ENCODE data around the gene MED12L. TPM values are rescaled to one million over a fixed set of nuclear protein-coding genes. Genes with fewer than 3 reads are reported as not detected.

Gene MED12L
- total RNA-seq, 2 experiments from 2014 or later = 2.9 to 3.4 TPM

DNA sequence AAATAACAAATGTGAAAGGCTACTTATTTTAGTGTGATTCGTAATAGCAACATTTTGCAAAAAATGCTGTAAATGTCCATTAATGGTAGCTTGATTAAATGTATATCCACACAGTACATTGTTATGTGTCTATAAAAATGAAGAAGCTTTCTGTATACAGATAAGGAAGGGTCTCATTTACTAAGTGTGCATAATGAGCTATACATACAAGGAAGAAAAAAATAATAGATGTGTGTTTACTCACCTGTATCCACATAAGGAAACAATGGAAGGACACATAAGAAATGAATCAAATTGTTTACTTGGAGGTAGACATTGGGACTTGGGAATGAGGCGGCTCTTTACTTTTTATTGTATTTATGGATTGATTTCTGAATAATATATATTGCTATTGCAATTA, 34.9 kb downstream of the MED12L start:
- TF ChIP-seq, protein P1, sequence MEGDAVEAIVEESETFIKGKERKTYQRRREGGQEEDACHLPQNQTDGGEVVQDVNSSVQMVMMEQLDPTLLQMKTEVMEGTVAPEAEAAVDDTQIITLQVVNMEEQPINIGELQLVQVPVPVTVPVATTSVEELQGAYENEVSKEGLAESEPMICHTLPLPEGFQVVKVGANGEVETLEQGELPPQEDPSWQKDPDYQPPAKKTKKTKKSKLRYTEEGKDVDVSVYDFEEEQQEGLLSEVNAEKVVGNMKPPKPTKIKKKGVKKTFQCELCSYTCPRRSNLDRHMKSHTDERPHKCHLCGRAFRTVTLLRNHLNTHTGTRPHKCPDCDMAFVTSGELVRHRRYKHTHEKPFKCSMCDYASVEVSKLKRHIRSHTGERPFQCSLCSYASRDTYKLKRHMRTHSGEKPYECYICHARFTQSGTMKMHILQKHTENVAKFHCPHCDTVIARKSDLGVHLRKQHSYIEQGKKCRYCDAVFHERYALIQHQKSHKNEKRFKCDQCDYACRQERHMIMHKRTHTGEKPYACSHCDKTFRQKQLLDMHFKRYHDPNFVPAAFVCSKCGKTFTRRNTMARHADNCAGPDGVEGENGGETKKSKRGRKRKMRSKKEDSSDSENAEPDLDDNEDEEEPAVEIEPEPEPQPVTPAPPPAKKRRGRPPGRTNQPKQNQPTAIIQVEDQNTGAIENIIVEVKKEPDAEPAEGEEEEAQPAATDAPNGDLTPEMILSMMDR (IDR thresholded peaks at IDR 0.05) = no peak
- intact Hi-C loops (cut with micrococcal nuclease) = no loop called here
- CTCF ChIA-PET = interaction anchor here (1.1 to 1.2 kb wide), 2 partner anchors 48 to 53 kb away, joined by 5 read pairs; no protein-coding TSS in a partner anchor
- H3K27me3 Mint-ChIP-seq = no peaks in the 10 kb centered on the region
- H3K36me3 Mint-ChIP-seq (ENCODE audit: low read depth) = no peaks in the 10 kb centered on the region
- POLR2A ChIA-PET = no interaction called here
- no peaks in the 10 kb centered on the region for H3K4me1 Mint-ChIP-seq (ENCODE audit: low read depth)
- H3K9me3 Mint-ChIP-seq = no peaks in the 10 kb centered on the region
- no peak for ATAC-seq
- DNase-seq = no peak
- H3K27ac Mint-ChIP-seq = no peak overlapping the region
- no peak overlapping the region for H3K4me3 Mint-ChIP-seq

DNA sequence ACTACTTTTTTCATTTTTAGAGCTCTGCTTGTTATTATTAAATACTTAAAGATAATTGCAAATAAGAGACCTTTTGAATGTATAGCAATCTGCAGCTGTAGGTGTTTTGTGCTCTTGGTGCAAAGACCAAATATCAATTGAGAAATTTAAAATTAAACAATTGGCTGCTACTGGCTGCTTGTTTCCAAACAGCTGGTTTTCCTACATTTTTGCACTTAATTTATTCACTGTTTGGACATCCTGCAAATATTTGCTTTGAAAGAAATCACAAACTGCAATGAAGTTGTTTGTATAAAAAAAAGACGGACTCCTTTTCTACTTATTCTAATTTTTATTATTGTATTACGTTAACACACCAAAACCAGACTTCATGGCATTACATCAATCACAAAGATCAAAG, 35.6 kb downstream of the MED12L start:
- DNase-seq (no peak), ATAC-seq (no peak)
- intact Hi-C loops (cut with micrococcal nuclease) = no loop called here
- no peak overlapping the region for H3K27ac Mint-ChIP-seq
- ChIA-PET POLR2A (interaction anchor here (0.6 kb wide), 1 partner anchor 181 kb away, joined by 3 read pairs; no protein-coding TSS in a partner anchor), CTCF (interaction anchor here (1.1 to 1.2 kb wide), 2 partner anchors 47 to 54 kb away, joined by 5 read pairs; no protein-coding TSS in a partner anchor)
- no peaks in the 10 kb centered on the region for H3K4me1 Mint-ChIP-seq (ENCODE audit: low read depth)
- no peaks in the 10 kb centered on the region for H3K36me3 Mint-ChIP-seq (ENCODE audit: low read depth)
- no peak overlapping the region for H3K4me3 Mint-ChIP-seq
- H3K9me3 Mint-ChIP-seq = no peaks in the 10 kb centered on the region
- TF ChIP-seq, protein P1 (IDR thresholded peaks at IDR 0.05) = no peak
- no peaks in the 10 kb centered on the region for H3K27me3 Mint-ChIP-seq

DNA sequence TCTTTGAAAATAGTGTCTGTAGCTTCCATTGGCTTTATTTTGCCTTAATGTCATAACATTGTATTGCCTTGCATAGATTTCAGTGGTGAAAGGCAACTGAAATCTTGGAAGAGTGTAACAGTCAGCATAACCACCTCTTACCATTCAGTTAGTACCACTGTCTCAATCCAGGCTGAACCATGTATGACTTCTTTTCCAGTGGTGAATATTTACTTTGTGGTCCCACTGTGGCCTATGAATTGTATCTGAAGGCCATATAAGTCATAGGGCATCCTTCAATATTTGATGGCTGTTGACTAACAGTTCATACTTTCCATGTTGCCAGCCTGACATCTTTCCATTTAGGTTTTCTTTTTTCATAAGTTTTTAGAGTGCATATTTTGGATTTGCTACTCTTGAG, 38.4 kb downstream of the MED12L start:
- TF ChIP-seq, protein P1 (IDR thresholded peaks at IDR 0.05) = no peak
- POLR2A ChIA-PET = no interaction called here
- no peak overlapping the region for H3K4me3 Mint-ChIP-seq
- no peak for ATAC-seq
- CTCF ChIA-PET = interaction anchor here (2.3 kb wide), 1 partner anchor 38 kb away, joined by 8 read pairs; the partner anchor contains the start of gene MED12L
- DNase-seq = no peak
- H3K27ac Mint-ChIP-seq = no peak overlapping the region
- H3K27me3 Mint-ChIP-seq = no peaks in the 10 kb centered on the region
- no peaks in the 10 kb centered on the region for H3K4me1 Mint-ChIP-seq (ENCODE audit: low read depth)
- no peaks in the 10 kb centered on the region for H3K36me3 Mint-ChIP-seq (ENCODE audit: low read depth)
- intact Hi-C loops (cut with micrococcal nuclease) = no loop called here
- H3K9me3 Mint-ChIP-seq = no peaks in the 10 kb centered on the region

DNA sequence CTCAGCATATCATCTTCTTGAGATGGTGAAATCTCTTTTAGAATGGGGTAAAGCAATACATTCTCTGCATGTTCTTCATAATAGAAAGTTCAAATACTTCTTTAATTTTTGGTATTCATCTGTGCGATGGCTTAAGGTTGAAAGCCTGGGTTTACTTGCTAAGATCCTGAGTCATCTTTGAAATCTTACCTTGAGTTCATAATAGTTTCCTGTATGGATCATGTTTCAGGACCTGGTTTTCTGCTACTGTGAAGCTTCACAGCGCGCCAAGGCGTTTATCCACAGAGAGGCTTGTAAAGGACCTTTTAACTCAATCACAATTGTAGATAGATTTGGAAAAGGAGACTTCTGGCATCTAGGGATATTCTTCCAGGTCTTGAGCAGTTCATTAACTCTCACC, 39.0 kb downstream of the MED12L start:
- no peak overlapping the region for H3K4me3 Mint-ChIP-seq
- no peaks in the 10 kb centered on the region for H3K9me3 Mint-ChIP-seq
- no peak overlapping the region for H3K27ac Mint-ChIP-seq
- ATAC-seq = no peak
- intact Hi-C loops (cut with micrococcal nuclease) = no loop called here
- ChIA-PET CTCF (interaction anchor here (2.3 kb wide), 1 partner anchor 38 kb away, joined by 8 read pairs; the partner anchor contains the start of gene MED12L), POLR2A (no interaction called here)
- H3K36me3 Mint-ChIP-seq (ENCODE audit: low read depth) = no peaks in the 10 kb centered on the region
- no peak for DNase-seq
- no peaks in the 10 kb centered on the region for H3K4me1 Mint-ChIP-seq (ENCODE audit: low read depth)
- TF ChIP-seq, protein P1 (IDR thresholded peaks at IDR 0.05) = no peak
- H3K27me3 Mint-ChIP-seq = no peaks in the 10 kb centered on the region

DNA sequence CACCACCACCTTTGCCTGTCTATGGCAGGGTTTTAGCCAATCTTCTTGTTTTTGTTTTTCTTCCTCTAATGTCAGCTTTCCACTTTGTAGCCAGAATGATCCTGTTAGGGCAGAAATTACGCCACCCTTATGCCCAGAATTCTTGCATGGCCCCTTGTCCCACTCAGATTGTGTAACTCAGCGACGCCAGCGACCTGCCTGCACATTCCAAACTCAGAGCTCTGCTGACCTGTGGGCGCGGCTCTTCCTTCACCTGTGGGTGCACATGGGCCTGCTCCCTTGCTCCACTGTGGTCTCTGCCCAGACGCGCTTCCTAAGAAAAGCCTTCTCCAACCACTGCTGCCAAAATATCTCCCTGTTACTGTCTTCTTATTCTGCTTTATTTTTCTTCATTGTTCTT, 45.0 kb downstream of the MED12L start:
- H3K27me3 Mint-ChIP-seq = no peaks in the 10 kb centered on the region
- no peaks in the 10 kb centered on the region for H3K36me3 Mint-ChIP-seq (ENCODE audit: low read depth)
- DNase-seq (no peak), ATAC-seq (no peak)
- CTCF ChIA-PET = no interaction called here
- H3K4me1 Mint-ChIP-seq (ENCODE audit: low read depth) = peaks cover 6% of the 10 kb centered on the region
- no peaks in the 10 kb centered on the region for H3K9me3 Mint-ChIP-seq
- POLR2A ChIA-PET = no interaction called here
- no peak overlapping the region for H3K27ac Mint-ChIP-seq
- TF ChIP-seq, protein P1 (IDR thresholded peaks at IDR 0.05) = no peak
- H3K4me3 Mint-ChIP-seq = no peak overlapping the region
- intact Hi-C loops (cut with micrococcal nuclease) = no loop called here
